GM12872 (cell line): ENCODE data around the gene CPT1B.

Experiments used
- CTCF ChIP-seq: IDR thresholded peaks from 3 replicates; pipeline ENCODE4 v1.5.1; 2011; ENCODE audit warnings: low read depth, mild to moderate bottlenecking, low read length, moderate library complexity; ENCODE audit not compliant: insufficient read depth

CPT1B gene

GRCh38 chr22:50575426-50575941 lies 2.7 kb downstream of the CPT1B start:
- no peak for TF ChIP-seq CTCF

DNA sequence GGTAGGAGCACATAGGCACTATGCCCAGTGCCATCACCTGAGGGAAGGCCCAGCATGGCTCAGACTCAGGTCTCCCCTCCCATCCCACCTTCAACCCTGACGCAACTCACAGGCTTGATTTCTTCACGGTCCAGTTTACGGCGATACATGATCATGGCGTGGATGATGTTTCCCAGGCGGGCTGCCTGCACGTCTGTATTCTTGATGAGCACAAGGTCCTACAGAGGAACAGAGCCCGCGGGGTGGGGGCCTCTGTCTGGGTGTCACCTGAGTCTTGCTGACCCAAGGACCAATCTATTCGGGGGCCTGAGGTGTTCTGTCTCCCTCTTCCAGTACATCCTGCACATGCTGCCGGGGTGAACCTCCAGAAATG lies 3.9 kb downstream of the CPT1B start:
- no peak for TF ChIP-seq CTCF

- no peak for TF ChIP-seq CTCF
Observed at GRCh38 chr22:50573491-50574382, 4.5 kb downstream of the CPT1B start.

GRCh38 chr22:50572965-50573364 lies 5.3 kb downstream of the CPT1B start:
- no peak for TF ChIP-seq CTCF

- TF ChIP-seq CTCF: no peak
Observed at GRCh38 chr22:50571264-50572175, 6.7 kb downstream of the CPT1B start.

DNA sequence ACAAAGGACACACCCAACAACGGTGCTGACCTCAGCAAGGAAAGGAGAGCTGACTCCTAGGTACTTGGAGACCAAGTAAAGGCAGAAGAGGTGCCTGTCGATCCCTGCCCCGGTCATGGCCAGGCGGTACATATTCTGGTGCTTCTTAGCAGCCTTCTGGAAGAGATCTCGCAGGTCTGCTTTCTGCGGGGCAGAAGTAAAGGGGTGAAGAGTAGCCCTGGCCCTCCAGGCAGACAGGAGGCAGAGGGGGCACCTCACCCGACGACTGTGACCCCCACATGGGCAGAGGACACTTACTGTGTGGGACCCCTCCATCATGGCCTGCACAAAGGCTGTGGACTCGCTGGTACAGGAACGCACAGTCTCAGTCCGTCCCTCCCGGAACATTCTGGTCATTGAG lies 7.4 kb downstream of the CPT1B start:
- TF ChIP-seq CTCF: no peak

DNA sequence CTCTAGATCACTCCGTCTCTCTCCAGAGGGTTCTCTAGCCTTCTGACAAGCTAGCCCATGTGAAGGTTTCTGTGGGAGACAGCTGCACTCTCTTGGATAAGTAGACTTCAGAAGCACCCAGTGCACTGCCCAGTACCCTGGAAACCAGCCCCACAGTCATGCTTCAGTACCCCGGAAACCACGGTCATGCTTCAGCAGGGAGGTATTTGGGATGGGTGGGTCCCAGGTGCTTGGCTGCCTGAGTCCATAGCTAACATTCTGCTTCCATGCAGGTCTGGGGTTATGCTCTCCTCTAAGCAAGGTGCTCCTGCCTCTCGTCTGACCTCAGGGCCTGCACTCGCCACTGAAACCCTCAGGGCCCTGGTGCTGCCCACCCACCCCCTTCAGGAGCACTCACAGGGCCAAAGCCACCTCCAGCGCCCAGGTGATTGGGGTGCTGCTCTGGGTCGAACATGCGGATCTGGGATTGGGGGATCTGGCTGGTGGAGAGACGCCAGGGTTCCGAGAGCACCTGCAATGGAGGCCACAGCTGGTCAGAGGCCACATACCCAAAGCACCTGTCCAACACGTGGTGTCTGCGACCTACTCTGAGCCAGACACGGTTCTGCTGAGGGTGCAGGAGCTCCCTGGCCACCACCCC lies 8.2 kb downstream of the CPT1B start:
- no peak for TF ChIP-seq CTCF
